Kidney epithelial cell (primary cell): ENCODE results near the gene KCNIP4. TPM values are rescaled to one million over a fixed set of nuclear protein-coding genes. Genes with fewer than 3 reads are reported as not detected.
A peak's percentile ranks its signal among the peaks of the same experiment; 100 is the strongest.

Experiments
- DNase-seq: peaks from one replicate; pipeline ENCODE4 v3.0.0-alpha.2; 2010; ENCODE audit warnings: low read depth
- H3K27me3 ChIP-seq: 2 replicates; pipeline ENCODE4 v1.6.0; 2011; ENCODE audit warnings: low read length; ENCODE audit not compliant: control insufficient read depth, insufficient read depth
- H3K36me3 ChIP-seq: 2 replicates; pipeline ENCODE4 v1.5.1; 2011; ENCODE audit warnings: low read length; ENCODE audit not compliant: control insufficient read depth, insufficient read depth
- H3K4me3 ChIP-seq: 2 replicates; pipeline ENCODE4 v1.5.1; 2011; ENCODE audit warnings: low read depth, mild to moderate bottlenecking, control low read depth, low read length
- total RNA-seq: library from RNA; depleted of rRNA; stranded (reverse); fragments of >200 nt; gene quantifications from 2 replicates; pipeline ENCODE4 v1.2.3, GENCODE V29; 2015
- TF ChIP-seq, protein P1 (sequence below): IDR thresholded peaks from 2 replicates; pipeline ENCODE4 v1.5.1; 2011; ENCODE audit warnings: mild to moderate bottlenecking, moderate library complexity, low read length, control low read depth, inconsistent platforms; ENCODE audit not compliant: insufficient read depth, poor library complexity, severe bottlenecking

The KCNIP4 gene
- total RNA-seq, 1 donor from 2014 or later = 5.5 TPM

DNA sequence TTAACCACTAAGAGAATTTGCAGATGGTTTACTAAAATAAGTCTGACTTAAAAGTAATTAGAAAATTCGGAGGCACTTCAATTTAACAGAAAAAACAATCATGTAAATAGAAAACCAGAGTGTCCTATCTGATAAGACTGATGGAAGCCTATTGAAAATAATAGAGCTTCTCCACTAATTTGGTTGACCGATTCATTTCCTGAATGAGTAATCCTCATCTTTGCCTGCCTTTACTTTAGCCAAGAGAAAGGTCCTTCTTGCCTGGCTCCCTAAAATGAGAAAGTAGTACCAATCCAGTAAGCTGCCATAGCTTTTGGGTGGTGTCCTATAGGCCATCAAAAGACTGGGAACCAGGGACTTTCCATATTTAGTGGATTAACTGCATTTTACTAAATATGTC lies 48.4 kb downstream of the KCNIP4 start:
- H3K27me3 ChIP-seq = no peaks in the 10 kb centered on the region
- TF ChIP-seq, protein P1, sequence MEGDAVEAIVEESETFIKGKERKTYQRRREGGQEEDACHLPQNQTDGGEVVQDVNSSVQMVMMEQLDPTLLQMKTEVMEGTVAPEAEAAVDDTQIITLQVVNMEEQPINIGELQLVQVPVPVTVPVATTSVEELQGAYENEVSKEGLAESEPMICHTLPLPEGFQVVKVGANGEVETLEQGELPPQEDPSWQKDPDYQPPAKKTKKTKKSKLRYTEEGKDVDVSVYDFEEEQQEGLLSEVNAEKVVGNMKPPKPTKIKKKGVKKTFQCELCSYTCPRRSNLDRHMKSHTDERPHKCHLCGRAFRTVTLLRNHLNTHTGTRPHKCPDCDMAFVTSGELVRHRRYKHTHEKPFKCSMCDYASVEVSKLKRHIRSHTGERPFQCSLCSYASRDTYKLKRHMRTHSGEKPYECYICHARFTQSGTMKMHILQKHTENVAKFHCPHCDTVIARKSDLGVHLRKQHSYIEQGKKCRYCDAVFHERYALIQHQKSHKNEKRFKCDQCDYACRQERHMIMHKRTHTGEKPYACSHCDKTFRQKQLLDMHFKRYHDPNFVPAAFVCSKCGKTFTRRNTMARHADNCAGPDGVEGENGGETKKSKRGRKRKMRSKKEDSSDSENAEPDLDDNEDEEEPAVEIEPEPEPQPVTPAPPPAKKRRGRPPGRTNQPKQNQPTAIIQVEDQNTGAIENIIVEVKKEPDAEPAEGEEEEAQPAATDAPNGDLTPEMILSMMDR = no peak
- no peaks in the 10 kb centered on the region for H3K36me3 ChIP-seq
- DNase-seq = no peak
- H3K4me3 ChIP-seq = no peak overlapping the region

DNA sequence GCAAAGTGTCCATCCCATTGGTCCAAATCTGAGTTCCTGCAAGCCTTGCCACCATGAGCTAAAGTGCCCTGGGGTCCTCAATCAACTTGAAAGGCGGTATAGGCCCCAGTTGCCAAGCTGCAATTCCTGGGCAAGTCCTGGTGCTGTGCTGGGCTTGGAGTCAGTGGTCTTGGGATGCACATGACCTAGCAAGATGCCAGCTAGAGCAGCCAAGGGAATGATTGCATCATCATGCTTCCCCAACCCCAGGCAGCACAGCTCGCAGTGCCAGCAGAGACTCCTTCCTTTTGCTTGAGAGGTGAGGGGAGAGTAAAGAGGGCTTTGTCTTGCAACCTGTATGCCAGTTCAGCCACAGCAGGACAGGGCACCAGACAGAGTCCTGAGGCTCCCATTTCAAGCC lies 50.5 kb downstream of the KCNIP4 start:
- TF ChIP-seq, protein P1 = no peak
- Histone ChIP-seq H3K4me3 (no peak overlapping the region), H3K36me3 (no peaks in the 10 kb centered on the region), H3K27me3 (no peaks in the 10 kb centered on the region)
- no peak for DNase-seq

DNA sequence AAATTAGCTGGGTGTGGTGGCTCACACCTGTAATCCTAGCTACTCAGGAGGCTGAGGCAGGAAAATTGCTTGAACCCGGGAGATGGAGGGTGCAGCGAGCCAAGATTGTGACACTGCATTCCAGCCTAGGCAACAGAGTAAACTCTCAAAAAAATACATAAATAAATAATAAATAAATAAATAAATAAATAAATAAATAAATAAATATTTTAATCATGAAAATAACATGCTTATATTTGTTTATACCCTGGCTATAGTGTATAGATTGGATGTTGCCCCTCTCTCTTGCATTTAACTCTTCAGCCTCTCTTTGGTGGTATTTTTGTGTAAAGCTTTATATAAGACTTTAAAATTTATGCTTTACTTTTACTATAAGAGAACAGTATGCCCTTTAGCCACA lies 51.8 kb downstream of the KCNIP4 start:
- H3K27me3 ChIP-seq = no peaks in the 10 kb centered on the region
- TF ChIP-seq, protein P1 = no peak
- DNase-seq = no peak
- no peaks in the 10 kb centered on the region for H3K36me3 ChIP-seq
- H3K4me3 ChIP-seq = no peak overlapping the region

DNA sequence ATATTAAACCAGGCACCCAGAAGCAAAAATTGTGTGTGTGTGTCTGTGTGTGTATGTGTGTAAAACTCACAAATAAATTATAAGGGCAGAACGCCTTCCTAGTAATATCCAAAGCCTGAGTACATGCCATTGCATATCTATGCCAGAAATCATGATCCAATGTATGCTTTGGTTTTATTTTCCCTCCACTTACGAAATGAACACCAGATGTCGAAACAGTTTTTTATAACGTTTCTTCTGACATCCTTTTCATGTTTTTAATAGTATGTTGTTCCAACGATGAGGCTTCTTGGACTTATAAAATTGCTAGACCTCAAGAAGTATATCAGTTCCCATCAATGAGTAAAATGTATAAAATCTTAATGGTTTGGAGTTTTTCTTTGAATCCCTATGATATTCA lies 55.4 kb downstream of the KCNIP4 start:
- Histone ChIP-seq H3K27me3 (no peaks in the 10 kb centered on the region), H3K36me3 (no peaks in the 10 kb centered on the region), H3K4me3 (no peak overlapping the region)
- no peak for DNase-seq
- TF ChIP-seq, protein P1 = no peak

DNA sequence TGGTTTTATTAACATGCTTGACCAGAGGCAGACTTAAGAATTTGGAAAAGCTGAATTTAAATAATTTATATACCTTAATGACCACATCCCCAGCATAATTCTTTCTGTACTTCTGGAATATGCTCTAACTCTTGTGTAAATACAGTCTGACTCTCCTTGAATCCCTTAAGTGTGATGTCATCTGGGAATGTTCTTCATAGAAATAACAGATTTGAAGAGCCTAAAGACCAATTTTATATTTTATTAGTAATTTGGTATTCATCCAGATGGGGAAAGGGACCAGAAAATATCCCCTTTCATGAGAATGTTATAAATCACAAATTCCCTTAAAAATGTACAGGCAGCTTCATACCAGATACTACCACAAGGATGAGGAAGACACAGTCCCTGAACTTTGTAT lies 58.3 kb downstream of the KCNIP4 start:
- no peak for DNase-seq
- no peaks in the 10 kb centered on the region for H3K27me3 ChIP-seq
- TF ChIP-seq, protein P1 = no peak
- no peak overlapping the region for H3K4me3 ChIP-seq
- no peaks in the 10 kb centered on the region for H3K36me3 ChIP-seq

DNA sequence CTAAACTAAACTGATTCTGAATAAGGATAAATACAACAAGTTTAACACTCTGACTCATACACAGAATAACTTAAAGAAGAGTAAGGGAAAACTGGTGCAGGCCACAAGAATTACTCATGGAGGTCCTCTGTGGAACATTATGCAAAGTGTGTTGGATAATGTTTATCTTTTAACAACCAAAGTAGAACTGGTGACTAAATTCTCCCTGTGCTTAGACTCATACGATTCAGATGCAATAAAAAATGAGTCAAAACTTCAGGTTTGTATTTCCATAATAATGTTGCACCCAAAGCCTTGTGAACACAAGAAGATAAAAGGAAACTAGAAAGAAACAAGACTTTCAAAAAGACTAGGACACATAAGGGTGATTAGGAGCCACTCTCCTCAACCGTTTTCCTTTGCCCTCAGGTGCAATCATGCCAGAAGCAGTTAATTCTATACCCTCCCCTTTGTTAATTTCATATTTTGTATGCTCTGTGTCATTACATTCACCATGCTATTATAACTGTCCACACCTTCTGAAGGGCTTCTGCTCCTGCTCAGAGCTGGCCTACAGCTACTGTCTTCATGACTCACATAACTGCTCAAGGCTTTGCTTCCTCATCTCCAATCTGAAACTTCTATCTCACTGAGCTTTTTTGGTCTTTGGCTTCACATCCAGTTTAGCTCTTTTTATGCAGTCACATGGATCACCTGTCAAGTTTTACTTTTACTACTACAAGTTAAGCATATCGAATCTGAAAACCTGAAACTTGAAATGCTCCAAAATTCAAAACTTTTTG lies 60.2 kb downstream of the KCNIP4 start:
- no peak overlapping the region for H3K4me3 ChIP-seq
- DNase-seq = peak; percentile 68
- TF ChIP-seq, protein P1 = no peak

More for the DNA sequence above, 60.2 kb downstream of the KCNIP4 start:
- H3K36me3 ChIP-seq = no peaks in the 10 kb centered on the region
- no peaks in the 10 kb centered on the region for H3K27me3 ChIP-seq
